Thyroid gland (tissue), 4 donors: ENCODE measurements around the gene DPPA4.

Experiments used
- POLR2A ChIP-seq, 2 donors: fragments of 450-650 bp; IDR thresholded peaks; one replicate each; pipeline ENCODE4 v1.6.1; 2017; ENCODE audit warnings: antibody characterized with exemption in 2 of 2, mild to moderate bottlenecking in 2 of 2, moderate library complexity in 1 of 2
- TF ChIP-seq, protein P1 (sequence below), 6 experiments: fragments of 200-600 bp in 3 of 6; fragments of 450-650 bp in 3 of 6; sonication (generic) in 3 of 6; IDR thresholded peaks; one replicate each; pipeline ENCODE4 v1.5.1; 2016 to 2019; ENCODE audit warnings: antibody characterized with exemption in 6 of 6, mild to moderate bottlenecking in 2 of 6, inconsistent platforms in 1 of 6, moderate library complexity in 1 of 6

DNA sequence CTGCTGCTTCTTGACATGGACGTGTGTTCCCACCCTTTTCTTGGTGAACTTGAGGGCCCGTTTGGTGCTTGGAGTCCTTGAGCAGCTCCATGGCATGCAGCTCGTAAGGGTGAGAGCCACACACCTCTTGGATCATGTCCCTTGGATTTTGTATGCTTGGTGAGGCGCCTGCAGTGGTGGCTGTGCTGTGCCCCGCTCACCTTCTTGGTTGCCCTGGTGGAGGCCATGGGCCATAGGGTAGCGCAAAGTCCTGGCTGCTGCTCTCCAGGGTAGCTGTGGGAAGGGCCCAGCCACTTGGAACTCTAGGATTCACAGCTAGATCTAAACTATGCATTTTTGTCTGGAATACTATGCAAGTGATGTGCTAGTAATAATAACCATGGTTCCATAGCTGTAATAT is 26.7 kb upstream of the DPPA4 start:
- no peak for TF ChIP-seq POLR2A (IDR thresholded peaks at IDR 0.05)
- TF ChIP-seq, protein P1, sequence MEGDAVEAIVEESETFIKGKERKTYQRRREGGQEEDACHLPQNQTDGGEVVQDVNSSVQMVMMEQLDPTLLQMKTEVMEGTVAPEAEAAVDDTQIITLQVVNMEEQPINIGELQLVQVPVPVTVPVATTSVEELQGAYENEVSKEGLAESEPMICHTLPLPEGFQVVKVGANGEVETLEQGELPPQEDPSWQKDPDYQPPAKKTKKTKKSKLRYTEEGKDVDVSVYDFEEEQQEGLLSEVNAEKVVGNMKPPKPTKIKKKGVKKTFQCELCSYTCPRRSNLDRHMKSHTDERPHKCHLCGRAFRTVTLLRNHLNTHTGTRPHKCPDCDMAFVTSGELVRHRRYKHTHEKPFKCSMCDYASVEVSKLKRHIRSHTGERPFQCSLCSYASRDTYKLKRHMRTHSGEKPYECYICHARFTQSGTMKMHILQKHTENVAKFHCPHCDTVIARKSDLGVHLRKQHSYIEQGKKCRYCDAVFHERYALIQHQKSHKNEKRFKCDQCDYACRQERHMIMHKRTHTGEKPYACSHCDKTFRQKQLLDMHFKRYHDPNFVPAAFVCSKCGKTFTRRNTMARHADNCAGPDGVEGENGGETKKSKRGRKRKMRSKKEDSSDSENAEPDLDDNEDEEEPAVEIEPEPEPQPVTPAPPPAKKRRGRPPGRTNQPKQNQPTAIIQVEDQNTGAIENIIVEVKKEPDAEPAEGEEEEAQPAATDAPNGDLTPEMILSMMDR (IDR thresholded peaks at IDR 0.05): no peak
